AG04450 (cell line): ENCODE data around the gene GIT2. TPM values are rescaled to one million over a fixed set of nuclear protein-coding genes. Genes with fewer than 3 reads are reported as not detected.

Experiments
- CTCF ChIA-PET: fragments of 300-600, 350-600 bp; formaldehyde crosslinking; extraction: SDS; loops from one replicate; lab custom pipeline; 2022; ENCODE audit warnings: antibody characterized with exemption, inconsistent platforms; lab: Charles Lee
- POLR2A ChIA-PET: fragments of 350-600 bp; formaldehyde crosslinking; extraction: SDS; loops from one replicate; lab custom pipeline; 2021; ENCODE audit warnings: antibody characterized with exemption, inconsistent platforms; lab: Yijun Ruan, JAX
- DNase-seq: peaks from one replicate; pipeline ENCODE4 v3.0.0-alpha.2; 2011; ENCODE audit warnings: low read depth, low spot score
- H3K27ac ChIP-seq: one replicate; pipeline ENCODE4 v1.5.1; 2012; ENCODE audit warnings: low read depth, low read length, control low read depth
- H3K27me3 ChIP-seq: one replicate; pipeline ENCODE4 v1.6.0; 2012; ENCODE audit warnings: low read length; ENCODE audit not compliant: control insufficient read depth, insufficient read depth
- H3K4me3 ChIP-seq: 2 replicates; pipeline ENCODE4 v1.5.1; 2011; ENCODE audit warnings: mild to moderate bottlenecking, low read depth, low read length, control low read depth
- H3K9me3 ChIP-seq: 2 replicates; pipeline ENCODE4 v1.5.1; 2012; ENCODE audit warnings: low read length; ENCODE audit not compliant: control insufficient read depth, insufficient read depth
- CTCF ChIP-seq: IDR thresholded peaks from 2 replicates; pipeline ENCODE4 v1.5.1; 2011; ENCODE audit warnings: low read depth, low read length, control low read depth, inconsistent platforms
- polyA plus RNA-seq: library from polyadenylated mRNA; depleted of rRNA; stranded (reverse); fragments of >200 nt; gene quantifications from 2 replicates; pipeline ENCODE4 v1.2.3, GENCODE V29; 2011

GIT2 gene
- polyA plus RNA-seq, 1 experiment = 57.9 TPM

DNA sequence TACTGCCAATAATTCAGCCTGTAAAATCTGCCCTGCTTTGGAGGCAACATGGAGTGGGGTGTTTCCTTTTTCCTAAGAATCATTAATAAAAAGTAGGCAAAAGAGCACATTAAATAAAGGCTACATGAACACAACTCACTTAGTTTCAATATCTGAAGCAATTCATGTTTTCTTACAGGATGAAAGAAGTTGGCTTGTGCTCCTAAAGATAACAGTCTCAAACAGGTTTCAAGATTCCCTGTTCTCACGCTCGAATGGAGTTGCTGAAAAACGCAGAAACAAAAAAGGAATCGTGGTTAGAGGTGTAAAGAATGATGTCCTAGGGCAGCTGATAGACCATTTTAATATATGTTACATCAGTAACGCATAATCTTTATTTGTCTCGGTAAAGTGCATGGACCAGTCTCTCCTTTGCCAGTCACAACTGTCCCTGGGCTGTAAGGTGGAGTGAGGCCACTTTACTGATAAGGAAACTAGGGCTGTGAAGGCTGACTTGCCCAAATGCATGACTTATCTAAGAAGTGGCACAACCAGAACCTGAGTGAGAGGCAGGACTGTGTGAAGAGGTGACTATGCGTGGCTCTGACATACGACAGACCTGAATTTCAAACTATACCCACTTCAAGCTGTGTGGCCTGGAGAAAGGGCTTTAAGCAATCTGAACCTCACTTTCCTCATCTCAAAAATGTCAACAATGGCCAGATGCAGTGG is 12.6 kb downstream of the GIT2 start:
- Histone ChIP-seq H3K27me3 (no peaks in the 10 kb centered on the region), H3K4me3 (no peak overlapping the region), H3K27ac (no peak overlapping the region), H3K9me3 (peaks cover 3% of the 10 kb centered on the region; the same call in 1 of the 2 replicates)
- CTCF ChIA-PET = no interaction called here
- no peak for TF ChIP-seq CTCF
- POLR2A ChIA-PET = no interaction called here
- no peak for DNase-seq

- no peaks in the 10 kb centered on the region for H3K27me3 ChIP-seq
- no peak for TF ChIP-seq CTCF
- DNase-seq = no peak
- ChIA-PET POLR2A (interaction anchor here (0.6 kb wide), 1 partner anchor 519 kb away, joined by 4 read pairs; no protein-coding TSS in a partner anchor), CTCF (no interaction called here)
- peaks cover 3% of the 10 kb centered on the region; the same call in 1 of the 2 replicates for H3K9me3 ChIP-seq
- H3K4me3 ChIP-seq = no peak overlapping the region
- no peak overlapping the region for H3K27ac ChIP-seq
Observed at GRCh38 chr12:109982210-109982609, 14.0 kb downstream of the GIT2 start.

GRCh38 chr12:109981311-109981710 is 14.9 kb downstream of the GIT2 start:
- no peak for TF ChIP-seq CTCF
- ChIA-PET CTCF (no interaction called here), POLR2A (no interaction called here)
- no peak overlapping the region for H3K27ac ChIP-seq
- peaks cover 3% of the 10 kb centered on the region; the same call in 1 of the 2 replicates for H3K9me3 ChIP-seq
- no peak overlapping the region for H3K4me3 ChIP-seq
- DNase-seq = no peak
- H3K27me3 ChIP-seq = no peaks in the 10 kb centered on the region

DNA sequence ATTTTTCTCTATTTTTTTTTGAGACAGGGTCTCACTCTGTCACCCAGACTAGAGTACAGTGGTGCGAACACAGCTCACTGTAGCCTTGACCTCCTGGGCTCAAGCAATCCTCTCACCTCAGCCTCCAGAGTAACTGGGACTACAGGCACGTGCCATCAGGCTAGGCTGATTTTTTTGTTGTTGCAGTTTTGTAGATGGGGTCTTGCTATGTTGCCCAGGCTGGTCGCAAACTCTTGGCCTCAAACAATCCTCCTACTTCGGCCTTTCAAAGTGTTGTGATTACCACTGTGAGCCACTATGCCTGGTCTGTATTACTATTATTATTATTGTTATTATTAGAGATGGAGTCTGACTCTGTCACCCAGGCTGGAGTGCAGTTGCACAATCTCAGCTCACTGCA is 23.3 kb downstream of the GIT2 start:
- no peak for DNase-seq
- ChIA-PET POLR2A (interaction anchor here (0.7 kb wide), 1 partner anchor 58 kb away, joined by 3 read pairs; no protein-coding TSS in a partner anchor), CTCF (no interaction called here)
- no peak overlapping the region for H3K27ac ChIP-seq
- no peak overlapping the region for H3K4me3 ChIP-seq
- TF ChIP-seq CTCF = no peak
- H3K9me3 ChIP-seq = no peaks in the 10 kb centered on the region; the same call in 1 of the 2 replicates
- no peaks in the 10 kb centered on the region for H3K27me3 ChIP-seq

DNA sequence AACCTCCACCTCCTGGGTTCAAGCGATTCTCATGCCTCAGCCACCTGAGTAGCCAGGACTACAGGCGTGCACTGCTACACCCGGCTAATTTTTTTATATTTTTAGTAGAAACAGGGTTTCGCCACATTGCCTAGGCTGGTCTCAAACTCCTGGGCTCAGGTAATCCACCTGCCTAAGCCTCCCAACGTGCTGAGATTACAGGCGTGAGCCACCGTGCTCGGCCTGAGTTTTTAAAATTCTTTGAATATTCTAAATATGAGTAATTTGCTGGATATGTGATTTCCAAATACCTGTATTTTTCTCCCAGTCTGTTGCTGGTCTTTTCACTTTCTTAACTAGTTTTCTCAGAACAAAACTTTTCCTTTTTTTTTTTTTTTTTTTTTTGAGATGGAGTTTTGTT is 27.4 kb downstream of the GIT2 start:
- no peak overlapping the region for H3K4me3 ChIP-seq
- H3K27ac ChIP-seq = no peak overlapping the region
- no peaks in the 10 kb centered on the region for H3K27me3 ChIP-seq
- CTCF ChIA-PET = no interaction called here
- POLR2A ChIA-PET = no interaction called here
- DNase-seq = no peak
- no peaks in the 10 kb centered on the region for H3K9me3 ChIP-seq
- TF ChIP-seq CTCF = no peak
